Activated CD8-positive, alpha-beta memory T cell treated with anti-CD3 and anti-CD28 coated beads for 36 hours (primary cell): ENCODE results near the gene CCDC148. TPM values are rescaled to one million over a fixed set of nuclear protein-coding genes. Genes with fewer than 3 reads are reported as not detected.
"Not testable (repeated sequence)": the region's sequence is repeated elsewhere in the genome, so short reads cannot be mapped to it uniquely, and the experiment has no call there.

Experiments used
- CTCF ChIA-PET: fragments of 350-600 bp; sonication (Branson Sonifier 250); formaldehyde crosslinking; loops from one replicate; lab custom pipeline; 2021; ENCODE audit warnings: antibody characterized with exemption; lab: Charles Lee
- POLR2A ChIA-PET: fragments of 350-600 bp; sonication (Branson Sonifier 250); formaldehyde crosslinking; loops from one replicate; lab custom pipeline; 2021; ENCODE audit warnings: antibody characterized with exemption; lab: Charles Lee
- total RNA-seq, 2 experiments: library from RNA; stranded (reverse); gene quantifications; one replicate each; pipeline ENCODE4 v1.2.3, GENCODE V29; 2021

CCDC148 gene
- total RNA-seq, 2 experiments from 2014 or later = not detected

- CTCF ChIA-PET = interaction anchor here (0.8 kb wide), 1 partner anchor 15 kb away, joined by 3 read pairs; no protein-coding TSS in a partner anchor
- POLR2A ChIA-PET = interaction anchor here (0.6 kb wide), 1 partner anchor 593 kb away, joined by 6 read pairs; no protein-coding TSS in a partner anchor
These were observed 1.5 kb upstream of the CCDC148 start for GRCh38 chr2:158457826-158458616.

- POLR2A ChIA-PET = interaction anchor here (0.5 to 0.6 kb wide), 2 partner anchors 593 to 833 kb away, joined by 3 to 6 read pairs; no protein-coding TSS in a partner anchor
- CTCF ChIA-PET = interaction anchor here (0.8 to 1.2 kb wide), 2 partner anchors 8 to 16 kb away, joined by 3 read pairs; no protein-coding TSS in a partner anchor
These were observed 706 bp upstream of the CCDC148 start for GRCh38 chr2:158457092-158457825.

GRCh38 chr2:158443606-158444005 is 12.9 kb downstream of the CCDC148 start:
- ChIA-PET POLR2A (no interaction called here), CTCF (no interaction called here)

- CTCF ChIA-PET, POLR2A ChIA-PET: not testable (repeated sequence)
These were observed 17.5 kb downstream of the CCDC148 start for GRCh38 chr2:158439062-158439461.

- POLR2A ChIA-PET, CTCF ChIA-PET: not testable (repeated sequence)
These were observed 22.8 kb downstream of the CCDC148 start for GRCh38 chr2:158433716-158434115.

- ChIA-PET POLR2A (no interaction called here), CTCF (no interaction called here)
These were observed 24.4 kb downstream of the CCDC148 start for GRCh38 chr2:158432117-158432516.

GRCh38 chr2:158414538-158414937 is 42.0 kb downstream of the CCDC148 start:
- ChIA-PET CTCF (no interaction called here), POLR2A (no interaction called here)

- ChIA-PET CTCF (no interaction called here), POLR2A (no interaction called here)
These were observed 43.0 kb downstream of the CCDC148 start for GRCh38 chr2:158413581-158413980.

GRCh38 chr2:158412206-158412605 is 44.3 kb downstream of the CCDC148 start:
- POLR2A ChIA-PET = no interaction called here
- CTCF ChIA-PET = no interaction called here

- ChIA-PET CTCF (no interaction called here), POLR2A (no interaction called here)
These were observed 44.8 kb downstream of the CCDC148 start for GRCh38 chr2:158411748-158412147.

GRCh38 chr2:158410132-158410531 is 46.4 kb downstream of the CCDC148 start:
- CTCF ChIA-PET = no interaction called here
- POLR2A ChIA-PET = no interaction called here

- POLR2A ChIA-PET = no interaction called here
These were observed 49.5 kb downstream of the CCDC148 start for GRCh38 chr2:158407031-158407430.

GRCh38 chr2:158405341-158405740 is 51.2 kb downstream of the CCDC148 start:
- ChIA-PET CTCF (no interaction called here), POLR2A (no interaction called here)

More at GRCh38 chr2:158407031-158407430, 49.5 kb downstream of the CCDC148 start:
- CTCF ChIA-PET = no interaction called here

GRCh38 chr2:158403237-158403636 is 53.3 kb downstream of the CCDC148 start:
- POLR2A ChIA-PET = no interaction called here
- CTCF ChIA-PET = no interaction called here

GRCh38 chr2:158402665-158403064 is 53.9 kb downstream of the CCDC148 start:
- ChIA-PET CTCF (no interaction called here), POLR2A (no interaction called here)

GRCh38 chr2:158395166-158395565 is 61.4 kb downstream of the CCDC148 start:
- ChIA-PET POLR2A (no interaction called here), CTCF (no interaction called here)

GRCh38 chr2:158394453-158394852 is 62.1 kb downstream of the CCDC148 start:
- POLR2A ChIA-PET = no interaction called here
- CTCF ChIA-PET = no interaction called here

- ChIA-PET CTCF (no interaction called here), POLR2A (no interaction called here)
These were observed 62.7 kb downstream of the CCDC148 start for GRCh38 chr2:158393886-158394285.

- CTCF ChIA-PET = no interaction called here
- POLR2A ChIA-PET = no interaction called here
These were observed 63.9 kb downstream of the CCDC148 start for GRCh38 chr2:158392687-158393086.

- CTCF ChIA-PET = no interaction called here
- POLR2A ChIA-PET = no interaction called here
These were observed 64.7 kb downstream of the CCDC148 start for GRCh38 chr2:158391876-158392275.
